Measurements from ENCODE around the gene KCNE3.

- TF ChIP-seq CTCF (optimal IDR thresholded peaks at IDR 0.05 in 1 of 3, IDR thresholded peaks at IDR 0.05 in 1 of 3, conservative IDR thresholded peaks at IDR 0.05 in 1 of 3; ENCODE audit: extremely low read depth in 1 of 3, insufficient read depth in 2 of 3, low read length in 3 of 3) (no peak), EZH2 (IDR thresholded peaks at IDR 0.05; ENCODE audit: low read length) (no peak)
Measured at GRCh38 chr11:74490941-74491340, 23.6 kb upstream of the KCNE3 start.

All from keratinocyte (primary cell).